Motor neuron (in vitro differentiated cells): ENCODE measurements around the gene NMT1. TPM values are rescaled to one million over a fixed set of nuclear protein-coding genes. Genes with fewer than 3 reads are reported as not detected.

Source experiments
- ATAC-seq, 8 experiments: fragments of 200-7000 bp; cut with Tn5 transposase; replicated peaks in 6 of 8; 2 replicates each; pipeline ENCODE4 v1.8.0; 2021; ENCODE audit warnings: mild to moderate bottlenecking in 8 of 8, moderate library complexity in 8 of 8
- H3K27ac ChIP-seq, 2 donors: fragments of 250-450 bp; sonication (Bioruptor Pico); 2 replicates each; pipeline ENCODE4 v1.9.0; 2021; ENCODE audit warnings: antibody characterized with exemption in 2 of 2, mild to moderate bottlenecking in 2 of 2, moderate library complexity in 1 of 2
- H3K4me1 ChIP-seq, 2 donors: fragments of 250-450 bp; sonication (Bioruptor Pico); replicated peaks in 1 of 2; 2 replicates each; pipeline ENCODE4 v1.6.1; 2021; ENCODE audit warnings: antibody characterized with exemption in 2 of 2, mild to moderate bottlenecking in 2 of 2, moderate library complexity in 1 of 2
- H3K4me3 ChIP-seq, 5 donors: fragments of 250-450 bp; sonication (Bioruptor Pico); 2 replicates each; pipeline ENCODE4 v1.9.0; 2021; ENCODE audit warnings: antibody characterized with exemption in 5 of 5, mild to moderate bottlenecking in 5 of 5, moderate library complexity in 4 of 5
- WGBS, 10 experiments: fragments of 450-650 bp; shearing (Covaris generic); methylation state at CpG; one replicate each; pipeline ENCODE4 v1.0.0; 2022; 5-methylcytosine and 5-hydroxymethylcytosine counted together
- in situ Hi-C, 9 experiments: fragments of 400-800 bp; cut with MboI; loops; one replicate each; pipeline ENCODE4 v1.15.0; 2021; ENCODE audit warnings: low sequenced_read_pairs in 9 of 9, low pct_unique_long_range_greater_than_20kb in 2 of 9; ENCODE audit not compliant: unreplicated experiment in 9 of 9
- total RNA-seq, 8 experiments: library from RNA; unstranded; fragments of 300-600 nt; gene quantifications; 2 replicates each; pipeline versions ENCODE4 v1.2.3 to v1.2.4, GENCODE V29; 2022

Gene NMT1
- total RNA-seq, 8 experiments from 2014 or later, result 38.3 to 140 (median 67.8) TPM

- 89 to 100% (median 100%) methylated on average over 1 to 4 of the region's 4 CpGs; no CpG with 5 or more reads in 3 of the 10 experiments for WGBS, 10 experiments
- ATAC-seq, result no peak
- in situ Hi-C loops, result no loop called here
- Histone ChIP-seq H3K4me3 (no peak overlapping the region), H3K4me1 (peaks cover 2 to 7% of the 10 kb centered on the region in 2 donors), H3K27ac (no peak overlapping the region)
Measured at GRCh38 chr17:45155029-45155428, 93.9 kb downstream of the NMT1 start.

DNA sequence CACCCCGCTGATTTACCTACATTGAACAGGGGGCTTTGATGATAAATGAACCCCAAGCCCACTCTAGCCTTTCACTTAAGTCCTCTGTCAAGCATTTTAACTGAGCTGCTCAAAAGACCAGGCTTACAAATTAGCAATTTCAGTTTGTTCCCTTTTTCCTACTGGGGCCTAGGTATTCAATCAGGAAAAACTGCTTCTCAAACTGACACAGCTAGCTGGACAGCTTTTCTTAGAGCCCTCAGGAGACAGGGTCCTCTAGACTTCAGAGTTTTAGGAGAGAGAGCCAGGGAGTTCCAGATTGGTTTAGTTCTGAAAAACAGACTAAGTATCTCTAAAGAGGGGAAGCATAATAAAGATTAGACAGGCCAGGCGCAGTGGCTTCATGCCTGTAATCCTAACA, 94.4 kb downstream of the NMT1 start:
- no peak overlapping the region for H3K4me3 ChIP-seq
- 100% methylated on average over 1 to 2 of the region's 2 CpGs; no CpG with 5 or more reads in 4 of the 10 experiments for WGBS, 10 experiments
- peaks cover 2 to 9% of the 10 kb centered on the region in 2 donors for H3K4me1 ChIP-seq
- no peak for ATAC-seq
- H3K27ac ChIP-seq, result no peak overlapping the region
- in situ Hi-C loops, result no loop called here

DNA sequence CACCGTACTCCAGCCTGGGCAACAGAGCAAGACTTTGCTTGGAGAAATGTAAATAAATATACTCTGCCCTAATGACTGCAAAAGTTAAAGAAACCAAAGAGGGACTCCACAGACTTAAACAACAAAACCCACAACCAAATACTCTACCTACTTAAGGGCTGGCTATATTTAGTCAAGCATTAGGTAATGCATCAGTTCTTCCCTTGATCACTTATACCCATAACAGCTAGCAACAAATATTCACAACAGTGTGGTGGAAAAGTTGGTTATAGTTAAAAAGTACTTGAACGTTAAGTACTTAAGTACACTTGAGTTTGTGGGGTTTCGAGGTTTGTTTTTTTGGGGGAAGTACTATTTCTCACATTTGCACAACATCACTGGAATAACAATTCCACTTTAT, 95.1 kb downstream of the NMT1 start:
- H3K27ac ChIP-seq, result no peak overlapping the region
- in situ Hi-C loops, result no loop called here
- 80 to 100% (median 97%) methylated on average over 1 to 3 of the region's 3 CpGs; no CpG with 5 or more reads in 2 of the 10 experiments for WGBS, 10 experiments
- H3K4me3 ChIP-seq, result no peak overlapping the region
- no peak for ATAC-seq
- H3K4me1 ChIP-seq, result peaks cover 2 to 9% of the 10 kb centered on the region in 2 donors

Other genes starting within 250 kb of the NMT1 start
- 10 to 100 TPM in 2 of 8 experiments, 1 to 10 TPM in 6; 1.4 to 43.0 (median 9.0) TPM for gene GJC1, start 231.0 kb upstream of the NMT1 start, total RNA-seq
- 1 to 10 TPM in 1 of 8 experiments, under 1 TPM in 3, not detected in 4; 0.63 to 1.1 (median 0.93) TPM for gene HIGD1B, start 213.4 kb upstream of the NMT1 start, total RNA-seq
- gene EFTUD2, start 161.9 kb upstream of the NMT1 start, total RNA-seq, result 100 to 1,000 TPM in 2 of 8 experiments, 10 to 100 TPM in 6; 31.6 to 155 (median 63.5) TPM
- gene GFAP, start 145.8 kb upstream of the NMT1 start, total RNA-seq, result 1,000 to 10,000 TPM in 1 of 8 experiments, 1 to 10 TPM in 6, under 1 TPM in 1; 0.92 to 2,179 (median 1.8) TPM
- 10 to 100 TPM in 3 of 8 experiments, under 1 TPM in 5; 0.20 to 17.8 (median 0.80) TPM for gene KIF18B, start 113.5 kb upstream of the NMT1 start, total RNA-seq
- 100 to 1,000 TPM in 1 of 8 experiments, 1 to 10 TPM in 4, under 1 TPM in 1, not detected in 2; 0.35 to 116 (median 3.3) TPM for gene C1QL1, start 93.0 kb upstream of the NMT1 start, total RNA-seq
- gene DCAKD, start 9.7 kb upstream of the NMT1 start, total RNA-seq, result 100 to 1,000 TPM in 1 of 8 experiments, 10 to 100 TPM in 7; 15.5 to 109 (median 46.5) TPM
- 10 to 100 TPM in 4 of 8 experiments, 1 to 10 TPM in 4; 2.0 to 40.1 (median 10.0) TPM for gene PLCD3, start 71.2 kb downstream of the NMT1 start, total RNA-seq
- 10 to 100 TPM in 3 of 8 experiments, 1 to 10 TPM in 5; 1.5 to 16.1 (median 6.4) TPM for gene ACBD4, start 74.4 kb downstream of the NMT1 start, total RNA-seq
- gene HEXIM1, start 87.2 kb downstream of the NMT1 start, total RNA-seq, result 10 to 100 TPM; 10.6 to 49.8 (median 23.0) TPM
- gene HEXIM2, start 100.6 kb downstream of the NMT1 start, total RNA-seq, result 10 to 100 TPM in 4 of 8 experiments, 1 to 10 TPM in 4; 7.6 to 14.1 (median 9.9) TPM
- 1 to 10 TPM; 1.1 to 5.6 (median 2.3) TPM for gene FMNL1, start 160.6 kb downstream of the NMT1 start, total RNA-seq
- gene SPATA32, start 200.8 kb downstream of the NMT1 start, total RNA-seq, result under 1 TPM in 6 of 8 experiments, not detected in 2; 0.13 to 0.47 (median 0.41) TPM